Keratinocyte (primary cell): ENCODE data around the gene TATDN2.

ENCODE experiments used
- EZH2 ChIP-seq: IDR thresholded peaks from one replicate; pipeline ENCODE4 v1.6.1; 2012; ENCODE audit warnings: inconsistent platforms, mild to moderate bottlenecking, low read length, moderate library complexity
- TF ChIP-seq, protein P1 (sequence below), 3 experiments: IDR thresholded peaks in 1 of 3; conservative IDR thresholded peaks in 1 of 3; optimal IDR thresholded peaks in 1 of 3; 2 replicates in 2 of 3; 3 replicates in 1 of 3; pipeline versions ENCODE3 to v1.5.1; 2011; ENCODE audit warnings: low read length in 3 of 3, mild to moderate bottlenecking in 3 of 3, moderate library complexity in 2 of 3, control low read depth in 1 of 3, inconsistent platforms in 1 of 3; ENCODE audit not compliant: insufficient read depth in 2 of 3; ENCODE audit errors: extremely low read depth in 1 of 3

DNA sequence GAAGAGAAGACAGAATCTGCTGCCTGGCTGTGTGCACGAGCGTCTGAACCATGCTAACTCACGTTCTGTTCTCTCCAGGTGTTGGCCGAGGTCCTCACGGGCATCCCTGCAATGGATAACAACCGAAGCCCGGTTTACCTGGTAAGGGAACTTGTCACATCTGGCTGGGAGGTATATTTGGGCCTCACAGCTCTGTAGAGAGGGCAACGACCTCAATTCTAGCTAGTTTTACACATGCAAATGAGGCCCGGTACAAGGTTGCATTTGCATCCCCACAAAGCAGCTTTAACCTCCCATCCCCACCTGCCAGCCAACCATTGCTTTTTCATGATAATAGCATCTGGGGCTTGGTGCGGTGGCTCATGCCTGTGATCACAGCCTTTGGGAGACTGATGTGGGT, 22.0 kb upstream of the TATDN2 start:
- TF ChIP-seq, protein P1, sequence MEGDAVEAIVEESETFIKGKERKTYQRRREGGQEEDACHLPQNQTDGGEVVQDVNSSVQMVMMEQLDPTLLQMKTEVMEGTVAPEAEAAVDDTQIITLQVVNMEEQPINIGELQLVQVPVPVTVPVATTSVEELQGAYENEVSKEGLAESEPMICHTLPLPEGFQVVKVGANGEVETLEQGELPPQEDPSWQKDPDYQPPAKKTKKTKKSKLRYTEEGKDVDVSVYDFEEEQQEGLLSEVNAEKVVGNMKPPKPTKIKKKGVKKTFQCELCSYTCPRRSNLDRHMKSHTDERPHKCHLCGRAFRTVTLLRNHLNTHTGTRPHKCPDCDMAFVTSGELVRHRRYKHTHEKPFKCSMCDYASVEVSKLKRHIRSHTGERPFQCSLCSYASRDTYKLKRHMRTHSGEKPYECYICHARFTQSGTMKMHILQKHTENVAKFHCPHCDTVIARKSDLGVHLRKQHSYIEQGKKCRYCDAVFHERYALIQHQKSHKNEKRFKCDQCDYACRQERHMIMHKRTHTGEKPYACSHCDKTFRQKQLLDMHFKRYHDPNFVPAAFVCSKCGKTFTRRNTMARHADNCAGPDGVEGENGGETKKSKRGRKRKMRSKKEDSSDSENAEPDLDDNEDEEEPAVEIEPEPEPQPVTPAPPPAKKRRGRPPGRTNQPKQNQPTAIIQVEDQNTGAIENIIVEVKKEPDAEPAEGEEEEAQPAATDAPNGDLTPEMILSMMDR (optimal IDR thresholded peaks at IDR 0.05 in 1 of 3, IDR thresholded peaks at IDR 0.05 in 1 of 3, conservative IDR thresholded peaks at IDR 0.05 in 1 of 3; ENCODE audit: extremely low read depth in 1 of 3, insufficient read depth in 2 of 3, low read length in 3 of 3) = no peak
- TF ChIP-seq EZH2 = no peak
